ENCODE results near the gene YIPF3. TPM values are rescaled to one million over a fixed set of nuclear protein-coding genes. Genes with fewer than 3 reads are reported as not detected.
A peak's percentile ranks its signal among the peaks of the same experiment; 100 is the strongest.

The YIPF3 gene
- total and polyA plus RNA-seq, 2 experiments from 2014 or later: 134 to 195 TPM

DNA sequence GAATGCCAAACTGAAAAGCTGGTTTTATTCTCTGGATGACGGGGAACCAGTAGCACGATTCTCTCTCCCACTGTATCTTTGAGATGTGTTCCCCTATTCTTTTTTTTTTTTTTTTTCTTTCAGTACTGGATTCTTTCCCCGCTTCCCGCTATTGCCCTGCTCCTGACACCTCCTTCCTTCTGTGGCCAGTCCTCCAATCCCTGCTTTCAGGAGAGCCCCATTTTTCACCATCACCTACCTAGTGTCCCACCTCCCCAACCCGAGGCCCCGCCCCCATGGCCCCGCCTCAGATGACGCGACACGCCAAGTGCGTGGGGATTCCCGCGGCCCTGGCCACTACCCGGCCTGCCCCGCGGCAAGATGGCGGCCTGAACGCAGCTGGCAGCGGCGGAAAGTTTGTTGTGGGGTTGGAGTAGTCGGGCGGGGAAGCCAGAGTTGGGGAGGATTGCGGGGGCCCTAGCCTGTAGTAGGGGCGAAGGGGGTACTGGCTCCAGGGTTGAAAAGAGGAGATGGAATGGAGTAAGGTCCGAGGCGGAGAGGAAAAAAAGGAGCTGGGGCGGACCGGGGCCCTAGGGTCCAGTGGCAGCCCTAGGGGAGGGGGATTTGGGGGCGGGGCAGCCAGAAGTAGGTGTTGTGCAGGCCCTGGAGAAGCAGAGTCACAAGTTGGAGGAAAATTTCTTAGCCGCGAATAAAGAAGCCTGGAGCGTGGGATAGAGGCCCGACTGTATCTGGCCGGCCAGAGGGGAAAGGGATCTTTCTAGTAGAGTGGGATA, 39.3 kb downstream of the YIPF3 start, which contains the start of gene TJAP1:
Gene TJAP1 (plus strand): TSS at position 336 of the 773 bp plus-strand sequence. CDS start 21,432 bp downstream, outside the sequence.
- peak within 1 kb of the TSS; percentile 87 for H3K4me3 ChIP-seq
- no peaks in the 10 kb centered on the region for H3K27me3 ChIP-seq
- TF ChIP-seq, protein P1, sequence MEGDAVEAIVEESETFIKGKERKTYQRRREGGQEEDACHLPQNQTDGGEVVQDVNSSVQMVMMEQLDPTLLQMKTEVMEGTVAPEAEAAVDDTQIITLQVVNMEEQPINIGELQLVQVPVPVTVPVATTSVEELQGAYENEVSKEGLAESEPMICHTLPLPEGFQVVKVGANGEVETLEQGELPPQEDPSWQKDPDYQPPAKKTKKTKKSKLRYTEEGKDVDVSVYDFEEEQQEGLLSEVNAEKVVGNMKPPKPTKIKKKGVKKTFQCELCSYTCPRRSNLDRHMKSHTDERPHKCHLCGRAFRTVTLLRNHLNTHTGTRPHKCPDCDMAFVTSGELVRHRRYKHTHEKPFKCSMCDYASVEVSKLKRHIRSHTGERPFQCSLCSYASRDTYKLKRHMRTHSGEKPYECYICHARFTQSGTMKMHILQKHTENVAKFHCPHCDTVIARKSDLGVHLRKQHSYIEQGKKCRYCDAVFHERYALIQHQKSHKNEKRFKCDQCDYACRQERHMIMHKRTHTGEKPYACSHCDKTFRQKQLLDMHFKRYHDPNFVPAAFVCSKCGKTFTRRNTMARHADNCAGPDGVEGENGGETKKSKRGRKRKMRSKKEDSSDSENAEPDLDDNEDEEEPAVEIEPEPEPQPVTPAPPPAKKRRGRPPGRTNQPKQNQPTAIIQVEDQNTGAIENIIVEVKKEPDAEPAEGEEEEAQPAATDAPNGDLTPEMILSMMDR (IDR thresholded peaks at IDR 0.05; ENCODE audit: low read depth, low read length): no peak
- no peaks in the 10 kb centered on the region for H3K36me3 ChIP-seq
- peaks cover 8% of the 10 kb centered on the region for H3K4me1 ChIP-seq (ENCODE audit: low read depth)
- peak; percentile 90 to 93 for DNase-seq (ENCODE audit: low read depth in 1 of 2, low spot score in 1 of 2)
- no peaks in the 10 kb centered on the region for H3K9me3 ChIP-seq (ENCODE audit: low read depth)
- peak within 1 kb of the TSS; percentile 95 for H3K27ac ChIP-seq

DNA sequence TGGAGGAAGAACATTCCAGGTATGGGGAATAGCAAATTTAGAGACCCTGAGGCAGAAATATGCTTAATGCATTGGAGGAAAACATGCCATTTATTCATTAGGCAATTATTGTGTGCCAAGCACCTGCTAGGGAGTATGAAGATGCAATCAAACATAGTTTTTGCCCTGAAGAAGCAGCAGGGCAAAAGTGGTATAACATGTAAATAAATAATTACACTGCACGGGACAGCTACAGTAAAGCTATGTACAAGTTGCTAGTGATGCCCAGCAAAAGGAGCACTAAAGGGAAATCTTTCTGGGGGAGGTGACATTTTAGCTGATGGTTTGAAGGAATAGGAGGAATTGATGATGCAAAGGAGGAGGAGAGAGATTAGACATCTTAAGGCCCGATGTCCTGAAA, 40.0 kb downstream of the YIPF3 start:
- no peaks in the 10 kb centered on the region for H3K36me3 ChIP-seq
- TF ChIP-seq, protein P1 (IDR thresholded peaks at IDR 0.05; ENCODE audit: low read depth, low read length): no peak
- DNase-seq (ENCODE audit: low read depth in 1 of 2, low spot score in 1 of 2): no peak
- H3K27me3 ChIP-seq: no peaks in the 10 kb centered on the region
- H3K27ac ChIP-seq: no peak overlapping the region
- H3K4me1 ChIP-seq (ENCODE audit: low read depth): peaks cover 8% of the 10 kb centered on the region
- no peaks in the 10 kb centered on the region for H3K9me3 ChIP-seq (ENCODE audit: low read depth)
- peak overlapping the region; percentile 87 for H3K4me3 ChIP-seq

DNA sequence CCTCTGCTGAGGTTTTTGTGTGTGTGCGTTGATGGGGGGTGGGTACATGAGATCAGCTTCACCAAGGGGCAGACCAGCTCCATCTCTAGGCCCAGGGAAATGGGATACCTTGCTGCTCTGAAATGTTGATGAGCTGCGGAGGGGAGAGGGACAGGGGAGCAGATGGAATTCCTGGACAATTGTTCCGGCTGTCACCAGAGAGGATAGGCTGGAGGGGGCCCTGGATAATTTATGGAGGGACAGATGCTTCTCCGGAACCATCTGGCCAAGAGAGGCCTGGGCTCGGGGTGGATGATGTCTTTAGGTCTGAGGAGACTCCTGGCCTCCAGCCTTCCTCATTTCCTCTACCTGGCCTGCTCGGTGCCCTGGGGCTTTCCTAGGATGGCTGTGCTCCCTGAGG, 41.2 kb downstream of the YIPF3 start:
- Histone ChIP-seq H3K27me3 (no peaks in the 10 kb centered on the region), H3K4me3 (no peak overlapping the region), H3K27ac (no peak overlapping the region), H3K36me3 (no peaks in the 10 kb centered on the region), H3K4me1 (ENCODE audit: low read depth) (peaks cover 8% of the 10 kb centered on the region), H3K9me3 (ENCODE audit: low read depth) (no peaks in the 10 kb centered on the region)
- TF ChIP-seq, protein P1 (IDR thresholded peaks at IDR 0.05; ENCODE audit: low read depth, low read length): no peak
- no peak for DNase-seq (ENCODE audit: low read depth in 1 of 2, low spot score in 1 of 2)

DNA sequence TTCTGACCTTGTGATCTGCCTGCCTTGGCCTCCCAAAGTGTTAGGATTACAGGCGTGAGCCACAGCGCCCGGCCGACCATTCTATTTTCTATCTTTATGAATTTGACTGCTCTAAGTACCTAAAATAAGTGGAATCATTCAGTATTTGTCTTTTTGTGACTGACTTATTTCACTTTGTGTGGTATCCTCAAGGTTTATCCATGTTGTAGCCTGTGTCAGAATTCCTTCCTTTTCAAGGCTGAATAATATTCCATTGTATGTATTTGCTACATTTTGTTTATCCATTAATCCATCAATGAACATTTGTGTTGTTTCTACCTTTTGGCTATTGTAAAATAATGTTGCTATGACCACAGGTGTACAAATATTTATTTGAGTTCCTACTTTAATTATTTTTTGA, 44.2 kb downstream of the YIPF3 start:
- no peaks in the 10 kb centered on the region for H3K27me3 ChIP-seq
- no peak overlapping the region for H3K27ac ChIP-seq
- no peaks in the 10 kb centered on the region for H3K4me1 ChIP-seq (ENCODE audit: low read depth)
- no peaks in the 10 kb centered on the region for H3K9me3 ChIP-seq (ENCODE audit: low read depth)
- H3K4me3 ChIP-seq: no peak overlapping the region
- no peaks in the 10 kb centered on the region for H3K36me3 ChIP-seq
- DNase-seq (ENCODE audit: low read depth in 1 of 2, low spot score in 1 of 2): no peak
- TF ChIP-seq, protein P1 (IDR thresholded peaks at IDR 0.05; ENCODE audit: low read depth, low read length): no peak

DNA sequence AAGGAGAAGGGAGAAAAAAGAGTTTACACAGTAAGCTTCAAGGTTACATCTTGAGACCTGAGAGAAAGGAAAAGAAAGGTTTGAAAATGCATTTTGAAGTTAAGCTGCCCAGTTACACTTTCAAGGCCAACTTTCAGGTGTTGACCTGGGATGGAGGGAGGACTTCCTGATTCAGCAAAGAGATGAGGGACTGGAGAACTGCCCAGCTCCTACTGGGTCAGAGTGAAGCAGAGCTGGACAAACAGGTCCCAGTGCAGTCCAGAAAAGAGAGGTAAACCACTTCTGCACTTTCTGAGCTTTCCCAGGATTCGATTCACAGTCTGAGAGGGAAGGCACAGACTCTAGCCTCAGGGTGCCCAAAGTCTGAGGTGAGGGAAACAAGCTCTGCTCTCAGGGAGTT, 45.3 kb downstream of the YIPF3 start:
- DNase-seq (ENCODE audit: low read depth in 1 of 2, low spot score in 1 of 2): no peak
- Histone ChIP-seq H3K4me3 (no peak overlapping the region), H3K9me3 (ENCODE audit: low read depth) (no peaks in the 10 kb centered on the region), H3K36me3 (no peaks in the 10 kb centered on the region), H3K27me3 (no peaks in the 10 kb centered on the region), H3K4me1 (ENCODE audit: low read depth) (no peaks in the 10 kb centered on the region), H3K27ac (no peak overlapping the region)
- TF ChIP-seq, protein P1 (IDR thresholded peaks at IDR 0.05; ENCODE audit: low read depth, low read length): no peak
